GM21526 (cell line): ENCODE data around the gene AGTRAP.

Experiments used
- ATAC-seq: cut with Tn5 transposase; IDR thresholded peaks from one replicate; pipeline ENCODE4 v1.9.1; 2021; ENCODE audit warnings: moderate library complexity; ENCODE audit not compliant: unreplicated experiment, low FRiP score

AGTRAP gene

GRCh38 chr1:11795238-11795890 is 59.4 kb downstream of the AGTRAP start:
- no peak for ATAC-seq

DNA sequence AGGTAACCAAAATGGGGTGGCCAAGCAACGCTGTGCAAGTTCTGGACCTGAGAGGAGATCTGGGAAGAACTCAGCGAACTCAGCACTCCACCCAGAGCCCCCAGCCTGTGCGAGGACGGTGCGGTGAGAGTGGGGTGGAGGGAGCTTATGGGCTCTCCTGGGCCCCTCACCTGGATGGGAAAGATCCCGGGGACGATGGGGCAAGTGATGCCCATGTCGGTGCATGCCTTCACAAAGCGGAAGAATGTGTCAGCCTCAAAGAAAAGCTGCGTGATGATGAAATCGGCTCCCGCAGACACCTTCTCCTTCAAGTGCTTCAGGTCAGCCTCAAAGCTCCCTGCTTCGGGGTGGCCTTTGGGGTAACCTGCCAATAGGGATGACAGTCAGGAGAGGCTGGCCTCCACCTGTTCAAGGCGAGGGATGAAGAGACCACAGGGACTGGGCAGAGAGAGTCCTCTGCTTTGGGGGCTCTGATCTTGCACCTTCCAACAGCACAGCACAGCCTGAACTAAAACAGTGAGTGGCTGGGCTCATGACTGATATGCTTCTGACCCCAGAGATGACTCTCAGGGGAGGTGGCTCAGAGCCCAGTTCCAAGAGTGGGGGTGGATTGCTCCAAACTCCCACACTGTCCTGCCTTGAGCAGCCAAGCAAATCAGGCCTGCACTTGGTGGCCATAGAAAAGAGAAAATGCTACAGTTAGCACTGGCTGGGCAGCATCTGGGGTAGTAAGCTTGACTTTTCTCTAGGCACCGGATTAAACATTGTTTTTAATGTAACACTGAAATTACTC is 60.3 kb downstream of the AGTRAP start:
- no peak for ATAC-seq

- ATAC-seq: no peak
Measured at GRCh38 chr1:11797525-11798216, 61.7 kb downstream of the AGTRAP start.

- ATAC-seq: no peak
Measured at GRCh38 chr1:11799099-11799498, 63.2 kb downstream of the AGTRAP start.

DNA sequence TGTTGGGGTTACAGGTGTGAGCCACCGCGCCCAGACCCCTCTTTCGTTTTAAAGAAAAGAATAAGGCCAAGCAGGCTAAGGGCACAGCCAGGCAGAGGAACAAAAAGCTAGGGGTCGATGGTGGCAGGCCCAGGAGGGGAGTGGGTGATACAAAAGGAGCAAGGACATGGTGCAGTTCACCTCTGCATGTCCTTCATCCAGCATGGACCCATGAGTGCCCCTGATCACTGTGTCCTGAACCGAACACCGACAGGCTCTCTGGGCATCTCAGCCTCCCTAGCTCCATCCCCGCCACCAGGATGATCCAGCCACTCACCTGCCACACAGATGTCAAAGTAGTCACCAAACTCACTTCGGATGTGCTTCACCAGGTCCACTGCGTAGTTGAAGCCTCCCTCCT is 64.0 kb downstream of the AGTRAP start:
- ATAC-seq: no peak

DNA sequence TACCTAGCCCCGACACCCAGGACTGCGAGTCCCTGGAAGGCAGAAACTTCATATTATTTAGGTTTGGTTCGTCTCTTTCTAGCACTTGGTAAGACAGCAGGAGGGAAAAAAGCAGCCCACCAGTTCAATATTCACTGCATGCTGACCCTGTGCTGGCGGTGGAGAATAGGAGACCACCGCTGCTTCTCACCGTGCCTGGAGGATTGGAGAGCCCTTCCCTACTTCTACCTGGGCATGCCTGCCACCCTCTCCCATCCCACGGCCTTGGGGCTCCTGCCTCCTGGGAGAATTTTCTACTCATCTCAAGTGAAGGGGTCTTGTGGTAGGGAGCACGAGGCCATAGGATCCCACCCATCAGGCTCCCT is 64.4 kb downstream of the AGTRAP start:
- no peak for ATAC-seq
